Smooth muscle cell (in vitro differentiated cells): Measurements from ENCODE around the gene EIF6. TPM values are rescaled to one million over a fixed set of nuclear protein-coding genes. Genes with fewer than 3 reads are reported as not detected.

Experiments
- DNase-seq: peaks from one replicate; lab custom pipeline; 2025; ENCODE audit not compliant: unreplicated experiment; lab: John Stamatoyannopoulos, UW
- H2AFZ ChIP-seq: fragments of 200-600 bp; sonication (generic); 2 replicates; pipeline ENCODE4 v1.6.0; 2016; ENCODE audit warnings: antibody characterized with exemption, low read depth, mild to moderate bottlenecking
- H3F3A ChIP-seq: fragments of 200-600 bp; sonication (generic); 2 replicates; pipeline ENCODE4 v1.6.0; 2017; ENCODE audit warnings: antibody characterized with exemption, low read depth
- H3K27ac ChIP-seq: fragments of 200-600 bp; sonication (generic); 2 replicates; pipeline ENCODE4 v1.5.1; 2016; ENCODE audit warnings: low read depth, mild to moderate bottlenecking
- H3K27me3 ChIP-seq: fragments of 200-600 bp; sonication (generic); 2 replicates; pipeline ENCODE4 v1.6.1; 2016; ENCODE audit warnings: low read depth, mild to moderate bottlenecking
- H3K36me3 ChIP-seq: fragments of 200-600 bp; sonication (generic); 2 replicates; pipeline ENCODE4 v1.5.1; 2016; ENCODE audit warnings: low read depth
- H3K4me1 ChIP-seq: fragments of 200-600 bp; sonication (generic); 2 replicates; pipeline ENCODE4 v1.5.1; 2016; ENCODE audit warnings: low read depth
- H3K4me2 ChIP-seq: fragments of 200-600 bp; sonication (generic); 2 replicates; pipeline ENCODE4 v1.6.0; 2016; ENCODE audit warnings: mild to moderate bottlenecking
- H3K4me3 ChIP-seq: fragments of 200-600 bp; sonication (generic); 2 replicates; pipeline ENCODE4 v1.5.1; 2016; ENCODE audit warnings: mild to moderate bottlenecking
- H3K79me2 ChIP-seq: fragments of 200-600 bp; sonication (generic); 2 replicates; pipeline ENCODE4 v1.6.0; 2016; ENCODE audit warnings: low read depth, mild to moderate bottlenecking
- H3K9ac ChIP-seq: fragments of 200-600 bp; sonication (generic); 2 replicates; pipeline ENCODE4 v1.6.0; 2016; ENCODE audit warnings: low read depth
- H3K9me3 ChIP-seq: fragments of 200-600 bp; sonication (generic); replicated peaks from 2 replicates; pipeline ENCODE4 v1.5.1; 2016; ENCODE audit warnings: low read depth
- H4K20me1 ChIP-seq: fragments of 200-600 bp; sonication (generic); 2 replicates; pipeline ENCODE4 v1.6.0; 2016; ENCODE audit warnings: low read depth
- WGBS: methylation state at CpG from one replicate; pipeline ENCODE4 v1.1.7; 2016; ENCODE audit warnings: low lambda C conversion rate; 5-methylcytosine and 5-hydroxymethylcytosine counted together
- polyA plus RNA-seq: library from polyadenylated mRNA; unstranded; fragments of >200 nt; fragmentation: Nextera tagmentation; extraction: Ambion mirVana; gene quantifications from 2 replicates; pipeline ENCODE4 v1.2.1, GENCODE V29; 2016
- total RNA-seq: library from RNA; depleted of rRNA; stranded (reverse); fragments of >200 nt; gene quantifications from 2 replicates; pipeline ENCODE4 v1.2.3, GENCODE V29; 2014
- TF ChIP-seq, protein P1 (sequence below): fragments of 200-600 bp; sonication (generic); IDR thresholded peaks from 2 replicates; pipeline ENCODE4 v1.5.1; 2017; ENCODE audit warnings: borderline replicate concordance, mild to moderate bottlenecking, antibody characterized with exemption; ENCODE audit not compliant: insufficient read depth, poor library complexity, severe bottlenecking

Gene EIF6
- total and polyA plus RNA-seq, 2 experiments from 2014 or later: 110 to 179 TPM

- 93% methylated on average over 4 of the region's 4 CpGs for WGBS
- Histone ChIP-seq H3K4me2 (no peak overlapping the region), H2AFZ (no peak overlapping the region), H3K9me3 (no peaks in the 10 kb centered on the region), H3K79me2 (no peaks in the 10 kb centered on the region), H3K4me3 (no peak overlapping the region), H3K4me1 (peaks cover 5% of the 10 kb centered on the region), H3K27ac (no peak overlapping the region), H3K27me3 (no peaks in the 10 kb centered on the region), H4K20me1 (no peaks in the 10 kb centered on the region), H3K36me3 (no peaks in the 10 kb centered on the region), H3F3A (peaks cover 8% of the 10 kb centered on the region), H3K9ac (no peak overlapping the region)
- TF ChIP-seq, protein P1, sequence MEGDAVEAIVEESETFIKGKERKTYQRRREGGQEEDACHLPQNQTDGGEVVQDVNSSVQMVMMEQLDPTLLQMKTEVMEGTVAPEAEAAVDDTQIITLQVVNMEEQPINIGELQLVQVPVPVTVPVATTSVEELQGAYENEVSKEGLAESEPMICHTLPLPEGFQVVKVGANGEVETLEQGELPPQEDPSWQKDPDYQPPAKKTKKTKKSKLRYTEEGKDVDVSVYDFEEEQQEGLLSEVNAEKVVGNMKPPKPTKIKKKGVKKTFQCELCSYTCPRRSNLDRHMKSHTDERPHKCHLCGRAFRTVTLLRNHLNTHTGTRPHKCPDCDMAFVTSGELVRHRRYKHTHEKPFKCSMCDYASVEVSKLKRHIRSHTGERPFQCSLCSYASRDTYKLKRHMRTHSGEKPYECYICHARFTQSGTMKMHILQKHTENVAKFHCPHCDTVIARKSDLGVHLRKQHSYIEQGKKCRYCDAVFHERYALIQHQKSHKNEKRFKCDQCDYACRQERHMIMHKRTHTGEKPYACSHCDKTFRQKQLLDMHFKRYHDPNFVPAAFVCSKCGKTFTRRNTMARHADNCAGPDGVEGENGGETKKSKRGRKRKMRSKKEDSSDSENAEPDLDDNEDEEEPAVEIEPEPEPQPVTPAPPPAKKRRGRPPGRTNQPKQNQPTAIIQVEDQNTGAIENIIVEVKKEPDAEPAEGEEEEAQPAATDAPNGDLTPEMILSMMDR: no peak
- no peak for DNase-seq
Observed at GRCh38 chr20:35300469-35301262, 16.1 kb upstream of the EIF6 start.

- TF ChIP-seq, protein P1: no peak
- no peak overlapping the region for H3K4me3 ChIP-seq
- H3K9ac ChIP-seq: no peak overlapping the region
- peaks cover under 1% of the 10 kb centered on the region for H3F3A ChIP-seq
- no peak overlapping the region for H3K4me2 ChIP-seq
- no peaks in the 10 kb centered on the region for H3K36me3 ChIP-seq
- WGBS: 89% methylated on average over 4 of the region's 4 CpGs
- no peaks in the 10 kb centered on the region for H3K4me1 ChIP-seq
- H4K20me1 ChIP-seq: no peaks in the 10 kb centered on the region
- H3K27me3 ChIP-seq: no peaks in the 10 kb centered on the region
- no peaks in the 10 kb centered on the region for H3K79me2 ChIP-seq
- H2AFZ ChIP-seq: no peak overlapping the region
- DNase-seq: no peak
- H3K27ac ChIP-seq: no peak overlapping the region
- H3K9me3 ChIP-seq: no peaks in the 10 kb centered on the region
Observed at GRCh38 chr20:35299780-35300179, 15.2 kb upstream of the EIF6 start.

- WGBS: 82% methylated on average over 5 of the region's 5 CpGs
- Histone ChIP-seq H3K4me1 (no peaks in the 10 kb centered on the region), H2AFZ (no peak overlapping the region), H3K27me3 (no peaks in the 10 kb centered on the region), H3K9ac (no peak overlapping the region), H3K79me2 (no peaks in the 10 kb centered on the region), H3K36me3 (no peaks in the 10 kb centered on the region), H4K20me1 (no peaks in the 10 kb centered on the region), H3K4me2 (no peak overlapping the region), H3F3A (no peaks in the 10 kb centered on the region), H3K9me3 (no peaks in the 10 kb centered on the region), H3K27ac (no peak overlapping the region), H3K4me3 (no peak overlapping the region)
- DNase-seq: no peak
- TF ChIP-seq, protein P1: no peak
Observed at GRCh38 chr20:35298264-35298663, 13.7 kb upstream of the EIF6 start.

DNA sequence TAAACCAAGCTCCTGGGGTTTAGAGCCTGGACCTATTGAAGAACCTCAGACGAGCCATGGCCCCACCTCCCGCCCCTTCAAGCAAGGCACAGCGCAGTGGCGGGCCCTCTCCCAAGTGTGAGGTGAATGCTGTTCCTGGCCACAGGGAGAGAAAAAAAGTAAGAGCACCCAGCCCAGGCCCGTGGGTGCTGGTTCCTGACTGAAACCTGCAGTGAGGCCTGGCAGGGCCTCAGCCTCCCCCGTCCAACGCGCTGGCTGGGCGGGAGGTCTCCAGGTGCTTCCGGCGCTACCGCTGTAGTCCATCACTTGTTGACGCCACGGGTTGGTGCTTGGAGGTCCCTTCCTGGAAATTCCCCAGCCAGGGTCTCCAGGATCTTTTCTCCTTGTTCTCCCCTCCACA, 13.2 kb upstream of the EIF6 start:
- Histone ChIP-seq H3K79me2 (no peaks in the 10 kb centered on the region), H3K4me3 (no peak overlapping the region), H3K9ac (no peak overlapping the region), H2AFZ (no peak overlapping the region), H3K27me3 (no peaks in the 10 kb centered on the region), H4K20me1 (no peaks in the 10 kb centered on the region), H3K4me2 (no peak overlapping the region), H3K36me3 (no peaks in the 10 kb centered on the region), H3F3A (no peaks in the 10 kb centered on the region), H3K9me3 (no peaks in the 10 kb centered on the region), H3K4me1 (no peaks in the 10 kb centered on the region), H3K27ac (no peak overlapping the region)
- TF ChIP-seq, protein P1: no peak
- WGBS: 94% methylated on average over 14 of the region's 14 CpGs
- DNase-seq: no peak
